Measurements from ENCODE around the gene KDM5D. TPM values are rescaled to one million over a fixed set of nuclear protein-coding genes. Genes with fewer than 3 reads are reported as not detected.

The KDM5D gene
- total RNA-seq (100 to 1,000 TPM; 113 to 118 TPM), total RNA-seq (0 to 322 (median 0.10) reads per million in 172 experiments)
- 69.8 TPM for polyA plus RNA-seq (2013, experiment 1 of 2)
- 116 TPM for polyA plus RNA-seq (2013, experiment 2 of 2)

GRCh38 chrY:19744381-19745378, at the start of gene KDM5D:
TSS of gene KDM5D (minus strand) at chrY:19744726. CDS start at chrY:19744534, 192 bp downstream.
- Histone ChIP-seq H3K4me1 (ENCODE audit: insufficient read depth, low read length) (peaks cover 12% of the 10 kb centered on the region), H3K4me3 (ENCODE audit: low read length) (peak within 1 kb of the TSS; percentile 88), H3K36me3 (ENCODE audit: insufficient read depth, low read length) (peaks cover 18% of the 10 kb centered on the region), H3K9me3 (ENCODE audit: control insufficient read depth in 1 of 2, insufficient read depth in 1 of 2, low read length in 2 of 2) (no peaks in the 10 kb centered on the region), H3K27ac (ENCODE audit: low read depth in 1 of 2, low read length in 2 of 2) (peak within 1 kb of the TSS; percentile 21 to 85), H3K27me3 (ENCODE audit: control insufficient read depth in 1 of 2, insufficient read depth in 2 of 2, low read length in 2 of 2) (no peaks in the 10 kb centered on the region)
- H3K27ac Mint-ChIP-seq: peak within 1 kb of the TSS; percentile 96
- ChIA-PET POLR2A (interaction anchor here (0.6 to 2.3 kb wide), 14 partner anchors 9 to 1278 kb away, joined by 3 to 63 read pairs (median 4); partner anchors contain the start of gene EIF1AY), CTCF (no interaction called here)
- no peak for TF ChIP-seq CTCF (IDR thresholded peaks at IDR 0.05)
- peaks cover 53% of the 10 kb centered on the region for H3K36me3 Mint-ChIP-seq (ENCODE audit: low read depth)
- H3K9me3 Mint-ChIP-seq: no peaks in the 10 kb centered on the region
- H3K4me1 Mint-ChIP-seq (ENCODE audit: low read depth): peaks cover 57% of the 10 kb centered on the region
- ATAC-seq (ENCODE audit: poor library complexity) (peak; percentile 78), DNase-seq (peak in 10 of 14 experiments; percentile 47 to 88 (median 58))
- H3K4me3 Mint-ChIP-seq: peak within 1 kb of the TSS; percentile 98
- H3K27me3 Mint-ChIP-seq: no peaks in the 10 kb centered on the region
- intact Hi-C loops (cut with DNase I, micrococcal nuclease): loop anchor here (1.0 to 10.0 kb wide), 5 partner anchors 177 to 833 kb away; partner anchors contain the start of gene EIF1AY (in 2 of the 2)

- ChIA-PET POLR2A (no interaction called here), CTCF (no interaction called here)
- no peaks in the 10 kb centered on the region for H3K27me3 ChIP-seq (ENCODE audit: control insufficient read depth in 1 of 2, insufficient read depth in 2 of 2, low read length in 2 of 2)
- ATAC-seq (ENCODE audit: poor library complexity): no peak
- Mint-ChIP-seq H3K36me3 (ENCODE audit: low read depth) (no peaks in the 10 kb centered on the region), H3K9me3 (no peaks in the 10 kb centered on the region), H3K27ac (no peak overlapping the region), H3K4me3 (no peak overlapping the region), H3K4me1 (ENCODE audit: low read depth) (no peaks in the 10 kb centered on the region), H3K27me3 (no peaks in the 10 kb centered on the region)
- no peak for DNase-seq
- H3K27ac ChIP-seq (ENCODE audit: low read depth in 1 of 2, low read length in 2 of 2): no peak overlapping the region
- H3K4me3 ChIP-seq (ENCODE audit: low read length): no peak overlapping the region
- no peaks in the 10 kb centered on the region for H3K36me3 ChIP-seq (ENCODE audit: insufficient read depth, low read length)
- H3K4me1 ChIP-seq (ENCODE audit: insufficient read depth, low read length): no peaks in the 10 kb centered on the region
- intact Hi-C loops (cut with DNase I, micrococcal nuclease): no loop called here
- H3K9me3 ChIP-seq (ENCODE audit: control insufficient read depth in 1 of 2, insufficient read depth in 1 of 2, low read length in 2 of 2): no peaks in the 10 kb centered on the region
- TF ChIP-seq CTCF (IDR thresholded peaks at IDR 0.05): no peak
Measured at GRCh38 chrY:19768375-19768774, 23.8 kb upstream of the KDM5D start.

- peak overlapping the region; percentile 88 for H3K4me3 ChIP-seq (ENCODE audit: low read length)
- peaks cover 29% of the 10 kb centered on the region for H3K36me3 ChIP-seq (ENCODE audit: insufficient read depth, low read length)
- TF ChIP-seq CTCF (IDR thresholded peaks at IDR 0.05): no peak
- H3K9me3 ChIP-seq (ENCODE audit: control insufficient read depth in 1 of 2, insufficient read depth in 1 of 2, low read length in 2 of 2): no peaks in the 10 kb centered on the region
- Mint-ChIP-seq H3K27ac (peak overlapping the region; percentile 96), H3K4me1 (ENCODE audit: low read depth) (peaks cover 64% of the 10 kb centered on the region), H3K9me3 (no peaks in the 10 kb centered on the region), H3K4me3 (peak overlapping the region; percentile 98), H3K27me3 (no peaks in the 10 kb centered on the region), H3K36me3 (ENCODE audit: low read depth) (peaks cover 61% of the 10 kb centered on the region)
- ATAC-seq (ENCODE audit: poor library complexity) (no peak), DNase-seq (no peak)
- CTCF ChIA-PET: no interaction called here
- H3K27me3 ChIP-seq (ENCODE audit: control insufficient read depth in 1 of 2, insufficient read depth in 2 of 2, low read length in 2 of 2): no peaks in the 10 kb centered on the region
- H3K27ac ChIP-seq (ENCODE audit: low read depth in 1 of 2, low read length in 2 of 2): no peak overlapping the region
- POLR2A ChIA-PET: interaction anchor here (1.2 to 2.3 kb wide), 6 partner anchors 8 to 832 kb away, joined by 4 to 63 read pairs (median 9); partner anchors contain the start of gene EIF1AY
- peaks cover 14% of the 10 kb centered on the region for H3K4me1 ChIP-seq (ENCODE audit: insufficient read depth, low read length)
- intact Hi-C loops (cut with DNase I, micrococcal nuclease): loop anchor here (5.0 to 10.0 kb wide), 4 partner anchors 176 to 834 kb away; partner anchors contain the start of gene EIF1AY (in 2 of the 2)
Measured at GRCh38 chrY:19743331-19743730, 1.2 kb downstream of the KDM5D start.

All from CD4-positive, alpha-beta T cell (primary cell).